Aorta (tissue), 5 donors: Measurements from ENCODE around the gene DCBLD1. TPM values are rescaled to one million over a fixed set of nuclear protein-coding genes. Genes with fewer than 3 reads are reported as not detected.

Experiments
- ATAC-seq: fragments of 200-7000 bp; cut with Tn5 transposase; one replicate; pipeline ENCODE4 v1.9.1; 2022; ENCODE audit warnings: moderate library complexity; ENCODE audit not compliant: low FRiP score
- DNase-seq, 2 donors: peaks; one replicate each; pipeline ENCODE4 v3.0.0-alpha.2; 2020
- H3K27ac ChIP-seq, 2 donors: one replicate each; pipeline ENCODE4 v1.5.1; 2013; ENCODE audit warnings: low read length in 2 of 2, mild to moderate bottlenecking in 2 of 2, moderate library complexity in 2 of 2, control low read depth in 1 of 2, inconsistent platforms in 1 of 2, low read depth in 1 of 2
- H3K27me3 ChIP-seq, 2 donors: one replicate each; pipeline ENCODE4 v1.6.1; 2013; ENCODE audit warnings: control low read depth in 1 of 2, low read length in 1 of 2, mild to moderate bottlenecking in 1 of 2, moderate library complexity in 1 of 2; ENCODE audit not compliant: insufficient read depth in 2 of 2, control insufficient read depth in 1 of 2
- H3K36me3 ChIP-seq, 2 donors: one replicate each; pipeline ENCODE4 v1.6.1; 2013; ENCODE audit warnings: control low read depth in 1 of 2, low read length in 1 of 2, mild to moderate bottlenecking in 1 of 2; ENCODE audit not compliant: insufficient read depth in 2 of 2, control insufficient read depth in 1 of 2
- H3K4me1 ChIP-seq, 2 donors: one replicate each; pipeline ENCODE4 v1.6.1; 2013; ENCODE audit warnings: low read length in 2 of 2, control low read depth in 1 of 2, mild to moderate bottlenecking in 1 of 2, moderate library complexity in 1 of 2; ENCODE audit not compliant: insufficient read depth in 2 of 2, control insufficient read depth in 1 of 2
- H3K4me3 ChIP-seq, 2 donors: one replicate each; pipeline ENCODE4 v1.5.1; 2013; ENCODE audit warnings: low read length in 2 of 2, control low read depth in 1 of 2, mild to moderate bottlenecking in 1 of 2
- H3K9me3 ChIP-seq: one replicate; pipeline ENCODE4 v1.6.1; 2013; ENCODE audit warnings: mild to moderate bottlenecking, low read length; ENCODE audit not compliant: control insufficient read depth
- WGBS, 2 donors: extraction: QIAGEN DNeasy Blood & Tissue Kit; methylation state at CpG; one replicate each; pipeline ENCODE4 v1.1.7; 2013; 5-methylcytosine and 5-hydroxymethylcytosine counted together
- intact Hi-C, 2 donors: fragments of 100-400 bp; cut with DNase I; formaldehyde crosslinking; loops; one replicate each; pipeline versions ENCODE4 v1.14.2 to v1.15.0; 2022
- polyA plus RNA-seq, 2 donors: library from polyadenylated mRNA; stranded (reverse); fragments of 200-250 nt; gene quantifications; one replicate each; pipeline ENCODE4 v1.2.3, GENCODE V29; 2013
- total RNA-seq, 2 donors: library from RNA; stranded (reverse); fragmentation: NEBNext Ultra II Directional; extraction: Animal tissue kit (Norgen Biotek cat#: 25700); gene quantifications; one replicate each; pipeline ENCODE4 v1.2.1, GENCODE V29; 2021
- donor health status: healthy with polysubstance abuse.
- donor health status: Bipolar disorder and iron deficiency.
- donor health status: DM: no; HTN: no; CAD: no.
- donor health status: DM: no; HTN: no; CAD: no.
- donor health status: DM: yes; HTN: yes; CAD: no.

The DCBLD1 gene
- total and polyA plus RNA-seq, 4 donors, result 2.4 to 16.8 (median 12.4) TPM

DNA sequence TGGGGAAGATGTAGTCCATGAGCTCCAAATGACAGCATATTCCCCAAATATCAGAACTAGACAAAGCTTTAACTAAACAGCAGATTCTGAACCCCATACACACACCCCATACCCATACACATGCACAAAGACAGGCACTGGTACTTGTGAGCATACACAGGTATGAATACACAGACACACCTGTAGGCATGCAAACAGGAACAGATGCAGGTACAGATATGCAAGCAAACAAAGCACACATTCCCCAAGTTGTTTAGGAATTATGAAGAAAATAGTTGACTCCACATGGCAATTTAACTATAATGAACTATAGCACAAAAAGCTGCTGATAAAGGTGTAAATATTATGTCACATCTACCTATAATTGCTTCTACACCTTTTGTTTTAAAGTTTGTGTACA is 103.2 kb downstream of the DCBLD1 start:
- H3K4me3 ChIP-seq, result no peak overlapping the region
- intact Hi-C loops, result no loop called here
- H3K4me1 ChIP-seq, result peaks cover 0 to 2% of the 10 kb centered on the region in 2 donors
- no peak overlapping the region for H3K27ac ChIP-seq
- no peaks in the 10 kb centered on the region for H3K36me3 ChIP-seq
- no peaks in the 10 kb centered on the region for H3K27me3 ChIP-seq
- no peak for DNase-seq
- H3K9me3 ChIP-seq, result no peaks in the 10 kb centered on the region
- no peak for ATAC-seq

DNA sequence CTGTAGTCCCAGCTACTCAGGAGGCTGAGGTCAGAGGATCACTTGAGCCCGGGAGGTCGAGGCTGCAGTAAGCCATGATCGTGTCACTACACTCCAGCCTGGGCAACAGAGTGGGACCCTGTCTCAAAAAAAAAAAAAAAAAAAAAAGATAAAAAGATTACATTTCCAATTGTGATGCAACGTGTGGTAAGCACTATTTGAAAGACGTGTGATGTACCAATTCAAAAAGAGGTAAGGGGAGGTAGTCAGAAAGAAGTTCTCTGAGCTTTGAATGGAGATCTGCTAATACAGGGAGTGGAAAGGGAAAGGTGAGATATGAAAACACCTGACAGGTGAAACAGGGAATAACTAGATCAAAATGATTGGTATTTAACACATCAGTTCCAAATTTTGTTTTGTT is 108.0 kb downstream of the DCBLD1 start:
- 86 to 95% methylated on average over 5 of the region's 5 CpGs for WGBS, 2 donors
- Histone ChIP-seq H3K4me1 (peaks cover 0 to 2% of the 10 kb centered on the region in 2 donors), H3K27me3 (no peaks in the 10 kb centered on the region), H3K36me3 (no peaks in the 10 kb centered on the region), H3K27ac (no peak overlapping the region), H3K9me3 (no peaks in the 10 kb centered on the region), H3K4me3 (no peak overlapping the region)
- ATAC-seq (no peak), DNase-seq (no peak)
- intact Hi-C loops, result no loop called here

DNA sequence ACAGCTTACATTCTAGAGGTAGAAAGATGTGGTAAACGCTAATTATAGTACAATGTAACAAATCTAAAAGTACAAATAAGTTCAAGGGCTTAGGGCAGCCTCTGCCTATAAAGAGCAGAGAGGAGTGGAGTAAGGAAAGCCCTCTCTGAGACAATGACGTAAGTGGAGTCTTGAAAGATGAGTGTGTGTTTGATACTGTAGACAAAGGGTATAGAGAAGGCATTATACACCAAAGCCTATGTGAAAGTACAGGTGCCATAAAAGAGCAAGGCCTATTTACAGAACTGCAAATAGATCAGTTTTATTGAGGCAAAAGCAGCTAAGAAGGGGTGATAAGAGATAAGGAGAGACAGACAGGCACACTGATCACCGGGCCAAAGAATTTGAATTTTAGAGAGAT is 108.9 kb downstream of the DCBLD1 start:
- no peak for ATAC-seq
- Histone ChIP-seq H3K36me3 (no peaks in the 10 kb centered on the region), H3K4me3 (no peak overlapping the region), H3K4me1 (no peaks in the 10 kb centered on the region), H3K27ac (no peak overlapping the region), H3K9me3 (no peaks in the 10 kb centered on the region), H3K27me3 (no peaks in the 10 kb centered on the region)
- 86 to 90% methylated on average over 3 of the region's 3 CpGs for WGBS, 2 donors
- intact Hi-C loops, result no loop called here
- DNase-seq, result no peak

DNA sequence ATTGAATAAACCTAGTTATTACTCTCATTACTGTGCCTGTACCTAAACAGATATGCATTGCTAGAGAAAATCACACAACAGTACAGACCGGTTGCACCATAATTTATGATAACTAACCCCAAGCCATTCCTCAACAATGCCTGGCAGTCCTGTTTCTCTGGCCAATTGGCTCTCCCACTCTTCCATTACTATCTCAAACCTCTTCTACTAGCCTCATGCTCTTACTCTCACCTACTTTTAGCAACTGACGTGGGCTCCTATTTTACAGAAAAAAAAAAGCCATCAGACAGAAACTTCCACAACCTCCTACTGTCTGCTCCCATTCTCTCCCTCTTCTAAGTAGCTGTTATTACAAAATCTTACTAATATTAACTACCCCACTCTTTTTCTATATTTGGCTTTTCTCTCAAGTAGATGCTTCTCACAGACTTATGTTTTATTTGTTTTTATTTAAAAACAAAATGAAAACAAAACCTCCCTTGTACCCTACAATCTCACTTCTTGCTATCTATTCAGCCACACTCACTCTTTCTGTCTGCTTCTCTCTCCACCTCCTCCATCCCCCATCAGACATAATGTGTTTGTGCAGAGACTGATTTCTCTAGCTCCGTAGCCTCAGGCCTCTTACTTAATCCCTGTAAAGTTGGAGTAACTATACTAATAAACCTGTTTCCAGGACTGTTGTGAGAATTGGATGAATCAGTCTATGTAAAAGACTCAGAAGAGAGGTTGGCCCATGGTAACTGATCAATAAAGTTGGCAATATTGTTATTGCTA is 110.7 kb downstream of the DCBLD1 start:
- Histone ChIP-seq H3K4me1 (no peaks in the 10 kb centered on the region), H3K27me3 (no peaks in the 10 kb centered on the region), H3K4me3 (no peak overlapping the region), H3K9me3 (no peaks in the 10 kb centered on the region), H3K27ac (no peak overlapping the region), H3K36me3 (no peaks in the 10 kb centered on the region)
- intact Hi-C loops, result no loop called here
- 80 to 84% methylated on average over 3 of the region's 3 CpGs for WGBS, 2 donors
- DNase-seq (no peak), ATAC-seq (no peak)

DNA sequence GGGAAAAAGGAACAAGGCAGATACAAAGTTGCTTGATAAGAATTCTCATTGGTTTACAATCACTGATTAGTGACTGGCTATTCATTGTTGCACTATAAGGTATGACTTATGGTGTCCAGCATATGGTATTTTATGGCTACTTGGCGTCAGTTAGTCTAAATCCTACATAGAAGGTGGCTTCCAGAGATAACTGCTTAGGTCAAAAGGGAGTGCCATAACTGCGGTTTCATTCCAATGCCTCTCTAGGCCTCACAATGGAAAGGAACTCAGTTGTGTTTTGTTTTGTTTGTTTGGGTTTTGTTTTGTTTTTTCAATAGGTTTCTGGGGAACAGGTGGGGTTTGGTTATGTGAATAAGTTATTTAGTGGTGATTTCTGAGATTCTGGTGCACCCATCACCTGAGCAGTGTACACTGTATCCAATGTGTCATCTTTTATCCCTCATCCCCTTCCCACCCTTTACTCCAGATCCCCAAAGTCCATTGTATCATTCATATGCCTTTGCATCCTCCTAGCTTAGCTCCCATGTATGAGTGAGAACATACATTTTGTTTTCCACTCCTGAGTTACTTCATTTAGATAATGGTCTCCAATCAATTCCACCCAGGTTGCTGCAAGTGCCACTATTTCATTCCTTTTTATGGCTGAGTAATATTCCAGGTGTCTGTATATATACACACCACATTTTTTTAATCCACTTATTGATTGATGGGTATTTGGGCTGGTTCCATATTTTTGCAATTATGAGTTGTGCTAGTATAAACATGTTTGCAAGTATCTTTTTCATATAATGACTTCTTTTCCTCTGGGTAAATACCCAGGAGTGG is 112.8 kb downstream of the DCBLD1 start:
- Histone ChIP-seq H3K27me3 (no peaks in the 10 kb centered on the region), H3K36me3 (peaks cover 0 to 2% of the 10 kb centered on the region in 2 donors), H3K9me3 (no peaks in the 10 kb centered on the region), H3K4me3 (no peak overlapping the region), H3K4me1 (peaks cover 2 to 3% of the 10 kb centered on the region in 2 donors), H3K27ac (no peak overlapping the region)
- no peak for DNase-seq
- intact Hi-C loops, result no loop called here
- ATAC-seq, result no peak
- 96 to 97% methylated on average over 2 of the region's 2 CpGs for WGBS, 2 donors

DNA sequence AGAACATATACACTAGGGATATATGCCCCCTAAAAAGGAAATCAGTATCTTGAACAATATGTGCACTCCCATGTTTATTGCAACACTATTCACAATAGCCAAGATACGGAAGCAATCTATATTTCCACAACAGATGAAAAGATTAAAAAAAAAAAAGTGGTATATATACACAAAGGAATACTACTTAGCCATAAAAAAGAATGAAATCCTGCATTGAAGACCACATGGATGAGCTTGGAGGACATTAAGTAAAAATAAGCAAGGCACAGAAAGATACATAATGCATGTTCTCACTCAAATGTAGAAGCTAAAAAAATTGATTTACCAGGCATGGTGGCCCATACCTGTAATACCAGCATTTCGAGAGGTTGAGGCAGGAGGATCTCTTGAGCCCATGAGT is 115.3 kb downstream of the DCBLD1 start:
- no peaks in the 10 kb centered on the region for H3K9me3 ChIP-seq
- no peak for ATAC-seq
- no peak overlapping the region for H3K27ac ChIP-seq
- H3K27me3 ChIP-seq, result no peaks in the 10 kb centered on the region
- no peak for DNase-seq
- H3K4me1 ChIP-seq, result peaks cover 2 to 3% of the 10 kb centered on the region in 2 donors
- H3K4me3 ChIP-seq, result no peak overlapping the region
- WGBS, 2 donors, result 98% methylated on average over 2 of the region's 2 CpGs
- intact Hi-C loops, result no loop called here
- peaks cover 0 to 2% of the 10 kb centered on the region in 2 donors for H3K36me3 ChIP-seq

Other genes starting within 250 kb of the DCBLD1 start
- gene VGLL2, start 217.1 kb upstream of the DCBLD1 start, total RNA-seq, result not detected
- not detected for gene VGLL2, start 217.1 kb upstream of the DCBLD1 start, polyA plus RNA-seq
- under 1 TPM in 1 of 2 donors, not detected in 1; 0.06 TPM for gene ROS1, start 56.7 kb upstream of the DCBLD1 start, total RNA-seq
- gene ROS1, start 56.7 kb upstream of the DCBLD1 start, polyA plus RNA-seq, result not detected
- gene GOPC, start 119.8 kb downstream of the DCBLD1 start, total RNA-seq, result 10 to 100 TPM; 21.2 to 28.4 TPM
- 10 to 100 TPM; 10.5 to 18.2 TPM for gene GOPC, start 119.8 kb downstream of the DCBLD1 start, polyA plus RNA-seq
- 10 to 100 TPM; 30.5 to 36.9 TPM for gene NUS1, start 192.8 kb downstream of the DCBLD1 start, total RNA-seq
- gene NUS1, start 192.8 kb downstream of the DCBLD1 start, polyA plus RNA-seq, result 10 to 100 TPM; 16.7 to 29.3 TPM